GM23338 (cell line): ENCODE measurements around the gene APOBEC2.

Experiments used
- EZH2 ChIP-seq: fragments of 200-600 bp; sonication (generic); IDR thresholded peaks from one replicate; pipeline ENCODE4 v1.8.0; 2017; ENCODE audit warnings: antibody characterized with exemption, mild to moderate bottlenecking, low read depth; ENCODE audit not compliant: unreplicated experiment
- EZH2phosphoT487 ChIP-seq: fragments of 200-600 bp; sonication (generic); IDR thresholded peaks from one replicate; pipeline ENCODE4 v1.8.1; 2018; ENCODE audit warnings: antibody characterized with exemption; ENCODE audit not compliant: unreplicated experiment
- JUNB ChIP-seq: IDR thresholded peaks from one replicate; pipeline ENCODE4 v1.6.1; 2016; ENCODE audit warnings: antibody characterized with exemption; ENCODE audit not compliant: unreplicated experiment
- POLR2AphosphoS5 ChIP-seq: IDR thresholded peaks from 2 replicates; pipeline ENCODE4 v1.6.1; 2016; ENCODE audit warnings: antibody characterized with exemption, low read depth
- ZNF114 ChIP-seq: fragments of 250-450 bp; sonication (Bioruptor Pico); IDR thresholded peaks from 2 replicates; pipeline ENCODE4 v1.5.0; 2020; ENCODE audit warnings: mild to moderate bottlenecking, moderate library complexity
- TF ChIP-seq, protein P1 (sequence below), 2 experiments: fragments of 200-600 bp in 1 of 2; sonication (generic) in 1 of 2; conservative IDR thresholded peaks; 2 replicates each; pipeline versions ENCODE4 v1.5.1 to v1.6.1; 2016 to 2017; ENCODE audit warnings: antibody characterized with exemption in 2 of 2, low read depth in 2 of 2, mild to moderate bottlenecking in 2 of 2, moderate library complexity in 1 of 2
- TF ChIP-seq, protein P2 (sequence below): IDR thresholded peaks from one replicate; pipeline ENCODE4 v1.6.1; 2018; ENCODE audit warnings: antibody characterized with exemption; ENCODE audit not compliant: unreplicated experiment

DNA sequence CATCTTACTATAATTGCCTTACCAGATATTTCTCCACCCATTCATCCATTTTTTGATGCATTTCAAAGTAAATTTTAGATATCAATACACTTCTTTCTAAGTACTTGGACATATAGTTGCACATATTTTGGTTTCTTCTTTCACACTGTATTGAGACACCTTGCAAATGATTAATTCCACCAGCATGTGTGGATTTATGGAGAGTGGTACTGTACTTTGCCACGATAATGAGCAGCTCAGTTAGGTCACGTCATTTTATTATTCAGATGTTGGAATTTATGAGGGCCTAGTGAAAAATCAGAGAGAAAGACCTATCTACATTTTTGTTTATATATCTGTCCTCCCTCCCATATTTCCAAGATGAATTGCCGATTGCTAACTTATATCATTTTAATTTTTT, 25.1 kb downstream of the APOBEC2 start:
- TF ChIP-seq, protein P1, sequence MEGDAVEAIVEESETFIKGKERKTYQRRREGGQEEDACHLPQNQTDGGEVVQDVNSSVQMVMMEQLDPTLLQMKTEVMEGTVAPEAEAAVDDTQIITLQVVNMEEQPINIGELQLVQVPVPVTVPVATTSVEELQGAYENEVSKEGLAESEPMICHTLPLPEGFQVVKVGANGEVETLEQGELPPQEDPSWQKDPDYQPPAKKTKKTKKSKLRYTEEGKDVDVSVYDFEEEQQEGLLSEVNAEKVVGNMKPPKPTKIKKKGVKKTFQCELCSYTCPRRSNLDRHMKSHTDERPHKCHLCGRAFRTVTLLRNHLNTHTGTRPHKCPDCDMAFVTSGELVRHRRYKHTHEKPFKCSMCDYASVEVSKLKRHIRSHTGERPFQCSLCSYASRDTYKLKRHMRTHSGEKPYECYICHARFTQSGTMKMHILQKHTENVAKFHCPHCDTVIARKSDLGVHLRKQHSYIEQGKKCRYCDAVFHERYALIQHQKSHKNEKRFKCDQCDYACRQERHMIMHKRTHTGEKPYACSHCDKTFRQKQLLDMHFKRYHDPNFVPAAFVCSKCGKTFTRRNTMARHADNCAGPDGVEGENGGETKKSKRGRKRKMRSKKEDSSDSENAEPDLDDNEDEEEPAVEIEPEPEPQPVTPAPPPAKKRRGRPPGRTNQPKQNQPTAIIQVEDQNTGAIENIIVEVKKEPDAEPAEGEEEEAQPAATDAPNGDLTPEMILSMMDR (conservative IDR thresholded peaks at IDR 0.05; ENCODE audit: low read depth in 2 of 2), result no peak
- TF ChIP-seq, protein P2, sequence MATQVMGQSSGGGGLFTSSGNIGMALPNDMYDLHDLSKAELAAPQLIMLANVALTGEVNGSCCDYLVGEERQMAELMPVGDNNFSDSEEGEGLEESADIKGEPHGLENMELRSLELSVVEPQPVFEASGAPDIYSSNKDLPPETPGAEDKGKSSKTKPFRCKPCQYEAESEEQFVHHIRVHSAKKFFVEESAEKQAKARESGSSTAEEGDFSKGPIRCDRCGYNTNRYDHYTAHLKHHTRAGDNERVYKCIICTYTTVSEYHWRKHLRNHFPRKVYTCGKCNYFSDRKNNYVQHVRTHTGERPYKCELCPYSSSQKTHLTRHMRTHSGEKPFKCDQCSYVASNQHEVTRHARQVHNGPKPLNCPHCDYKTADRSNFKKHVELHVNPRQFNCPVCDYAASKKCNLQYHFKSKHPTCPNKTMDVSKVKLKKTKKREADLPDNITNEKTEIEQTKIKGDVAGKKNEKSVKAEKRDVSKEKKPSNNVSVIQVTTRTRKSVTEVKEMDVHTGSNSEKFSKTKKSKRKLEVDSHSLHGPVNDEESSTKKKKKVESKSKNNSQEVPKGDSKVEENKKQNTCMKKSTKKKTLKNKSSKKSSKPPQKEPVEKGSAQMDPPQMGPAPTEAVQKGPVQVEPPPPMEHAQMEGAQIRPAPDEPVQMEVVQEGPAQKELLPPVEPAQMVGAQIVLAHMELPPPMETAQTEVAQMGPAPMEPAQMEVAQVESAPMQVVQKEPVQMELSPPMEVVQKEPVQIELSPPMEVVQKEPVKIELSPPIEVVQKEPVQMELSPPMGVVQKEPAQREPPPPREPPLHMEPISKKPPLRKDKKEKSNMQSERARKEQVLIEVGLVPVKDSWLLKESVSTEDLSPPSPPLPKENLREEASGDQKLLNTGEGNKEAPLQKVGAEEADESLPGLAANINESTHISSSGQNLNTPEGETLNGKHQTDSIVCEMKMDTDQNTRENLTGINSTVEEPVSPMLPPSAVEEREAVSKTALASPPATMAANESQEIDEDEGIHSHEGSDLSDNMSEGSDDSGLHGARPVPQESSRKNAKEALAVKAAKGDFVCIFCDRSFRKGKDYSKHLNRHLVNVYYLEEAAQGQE, result no peak
- TF ChIP-seq EZH2 (no peak), ZNF114 (no peak), POLR2AphosphoS5 (no peak), JUNB (no peak), EZH2phosphoT487 (no peak)
